ENCODE data around the gene PARL. TPM values are rescaled to one million over a fixed set of nuclear protein-coding genes. Genes with fewer than 3 reads are reported as not detected.

Gene PARL
- total RNA-seq, 1 experiment from 2014 or later = 109 TPM

DNA sequence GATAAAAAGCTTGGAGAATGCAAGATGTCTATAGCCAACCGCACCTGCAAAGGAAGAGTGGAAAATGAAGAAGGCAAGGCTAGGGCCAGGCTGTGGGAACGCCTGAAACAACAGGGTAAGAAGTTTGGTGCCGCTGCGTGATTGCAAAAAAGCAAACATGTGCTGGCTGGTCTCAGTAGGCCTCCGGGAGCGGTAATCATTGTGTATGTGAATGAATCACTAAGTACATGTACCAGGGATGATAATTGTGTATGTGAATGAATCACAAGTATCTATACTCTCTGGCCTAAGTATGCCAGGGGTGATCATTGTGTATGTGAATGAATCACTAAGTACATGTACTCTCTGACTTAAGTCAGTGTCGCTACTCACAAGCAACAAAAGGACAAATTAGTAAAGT lies 40.3 kb upstream of the PARL start:
- Histone ChIP-seq H3K36me3 (ENCODE audit: low read depth) (peaks cover 64% of the 10 kb centered on the region), H3K27ac (peak overlapping the region; percentile 81), H3K9me3 (ENCODE audit: insufficient read depth, low read depth) (no peaks in the 10 kb centered on the region), H3K9me2 (ENCODE audit: insufficient read depth) (no peaks in the 10 kb centered on the region), H3K79me2 (ENCODE audit: low read depth) (no peaks in the 10 kb centered on the region), H4K20me1 (ENCODE audit: insufficient read depth) (no peaks in the 10 kb centered on the region), H3K4me1 (replicated peaks; ENCODE audit: insufficient read depth) (peaks cover 25% of the 10 kb centered on the region), H3K4me3 (no peak overlapping the region), H3K4me2 (peak overlapping the region; percentile 23), H3K27me3 (ENCODE audit: insufficient read depth, low read depth) (no peaks in the 10 kb centered on the region), H3F3A (ENCODE audit: insufficient read depth, low read depth) (peaks cover 49% of the 10 kb centered on the region), H2AFZ (no peak overlapping the region)
- BruUV-seq (replicated peaks) = no TSS peak
- no peak for TF ChIP-seq EZH2 (IDR thresholded peaks at IDR 0.05; ENCODE audit: low read depth)
- TF ChIP-seq, protein P1, sequence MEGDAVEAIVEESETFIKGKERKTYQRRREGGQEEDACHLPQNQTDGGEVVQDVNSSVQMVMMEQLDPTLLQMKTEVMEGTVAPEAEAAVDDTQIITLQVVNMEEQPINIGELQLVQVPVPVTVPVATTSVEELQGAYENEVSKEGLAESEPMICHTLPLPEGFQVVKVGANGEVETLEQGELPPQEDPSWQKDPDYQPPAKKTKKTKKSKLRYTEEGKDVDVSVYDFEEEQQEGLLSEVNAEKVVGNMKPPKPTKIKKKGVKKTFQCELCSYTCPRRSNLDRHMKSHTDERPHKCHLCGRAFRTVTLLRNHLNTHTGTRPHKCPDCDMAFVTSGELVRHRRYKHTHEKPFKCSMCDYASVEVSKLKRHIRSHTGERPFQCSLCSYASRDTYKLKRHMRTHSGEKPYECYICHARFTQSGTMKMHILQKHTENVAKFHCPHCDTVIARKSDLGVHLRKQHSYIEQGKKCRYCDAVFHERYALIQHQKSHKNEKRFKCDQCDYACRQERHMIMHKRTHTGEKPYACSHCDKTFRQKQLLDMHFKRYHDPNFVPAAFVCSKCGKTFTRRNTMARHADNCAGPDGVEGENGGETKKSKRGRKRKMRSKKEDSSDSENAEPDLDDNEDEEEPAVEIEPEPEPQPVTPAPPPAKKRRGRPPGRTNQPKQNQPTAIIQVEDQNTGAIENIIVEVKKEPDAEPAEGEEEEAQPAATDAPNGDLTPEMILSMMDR (conservative IDR thresholded peaks at IDR 0.05) = no peak
- POLR2A ChIA-PET (ENCODE audit: unreplicated experiment) = no interaction called here
- CTCF ChIA-PET = no interaction called here
- intact Hi-C loops (cut with micrococcal nuclease; ENCODE audit: unreplicated experiment) = no loop called here
- DNase-seq = peak in 1 of 2 experiments; percentile 86

GRCh38 chr3:183924543-183924942 lies 39.9 kb upstream of the PARL start:
- H3K9me2 ChIP-seq (ENCODE audit: insufficient read depth) = no peaks in the 10 kb centered on the region
- ChIA-PET POLR2A (ENCODE audit: unreplicated experiment) (no interaction called here), CTCF (no interaction called here)
- no TSS peak for BruUV-seq (replicated peaks)
- intact Hi-C loops (cut with micrococcal nuclease; ENCODE audit: unreplicated experiment) = no loop called here
- H3K79me2 ChIP-seq (ENCODE audit: low read depth) = no peaks in the 10 kb centered on the region
- H3K4me2 ChIP-seq = peak overlapping the region; percentile 23; the same call in 1 of the 2 replicates
- no peaks in the 10 kb centered on the region for H3K27me3 ChIP-seq (ENCODE audit: insufficient read depth, low read depth)
- no peaks in the 10 kb centered on the region for H3K9me3 ChIP-seq (ENCODE audit: insufficient read depth, low read depth)
- H3F3A ChIP-seq (ENCODE audit: insufficient read depth, low read depth) = peaks cover 52% of the 10 kb centered on the region
- no peaks in the 10 kb centered on the region for H4K20me1 ChIP-seq (ENCODE audit: insufficient read depth)
- H3K27ac ChIP-seq = peak overlapping the region; percentile 81
- H3K4me1 ChIP-seq (replicated peaks; ENCODE audit: insufficient read depth) = peaks cover 25% of the 10 kb centered on the region
- peaks cover 65% of the 10 kb centered on the region for H3K36me3 ChIP-seq (ENCODE audit: low read depth)
- no peak overlapping the region for H3K4me3 ChIP-seq
- no peak overlapping the region for H2AFZ ChIP-seq
- no peak for DNase-seq
- TF ChIP-seq, protein P1 (conservative IDR thresholded peaks at IDR 0.05) = no peak
- no peak for TF ChIP-seq EZH2 (IDR thresholded peaks at IDR 0.05; ENCODE audit: low read depth)

GRCh38 chr3:183922421-183922820 lies 37.7 kb upstream of the PARL start:
- BruUV-seq (replicated peaks) = no TSS peak
- no peaks in the 10 kb centered on the region for H4K20me1 ChIP-seq (ENCODE audit: insufficient read depth)
- TF ChIP-seq, protein P1 (conservative IDR thresholded peaks at IDR 0.05) = no peak
- ChIA-PET POLR2A (ENCODE audit: unreplicated experiment) (no interaction called here), CTCF (no interaction called here)
- peaks cover 55% of the 10 kb centered on the region for H3K36me3 ChIP-seq (ENCODE audit: low read depth)
- H3K4me3 ChIP-seq = no peak overlapping the region
- H2AFZ ChIP-seq = no peak overlapping the region
- no peak overlapping the region for H3K4me2 ChIP-seq
- no peaks in the 10 kb centered on the region for H3K9me2 ChIP-seq (ENCODE audit: insufficient read depth)
- H3K27ac ChIP-seq = no peak overlapping the region
- no peaks in the 10 kb centered on the region for H3K9me3 ChIP-seq (ENCODE audit: insufficient read depth, low read depth)
- peaks cover 69% of the 10 kb centered on the region for H3F3A ChIP-seq (ENCODE audit: insufficient read depth, low read depth)
- intact Hi-C loops (cut with micrococcal nuclease; ENCODE audit: unreplicated experiment) = no loop called here
- no peaks in the 10 kb centered on the region for H3K79me2 ChIP-seq (ENCODE audit: low read depth)
- H3K27me3 ChIP-seq (ENCODE audit: insufficient read depth, low read depth) = no peaks in the 10 kb centered on the region
- no peak for DNase-seq
- peaks cover 25% of the 10 kb centered on the region for H3K4me1 ChIP-seq (replicated peaks; ENCODE audit: insufficient read depth)
